Measurements from ENCODE around the gene IREB2.

DNA sequence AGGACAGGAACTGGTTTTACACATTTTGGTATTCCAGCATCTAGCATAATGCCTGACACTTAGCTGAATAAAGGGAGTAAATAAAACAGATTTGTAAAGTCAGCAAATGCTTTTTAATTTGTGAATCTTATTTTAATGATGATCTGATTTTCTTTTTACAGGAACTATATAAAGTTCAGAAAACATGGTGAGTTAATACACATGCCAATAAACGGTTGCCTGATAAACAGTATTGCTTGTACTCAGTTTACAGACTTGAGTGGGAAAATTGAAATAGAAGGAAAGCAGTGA is 103.7 kb downstream of the IREB2 start:
- TF ChIP-seq, protein P1, sequence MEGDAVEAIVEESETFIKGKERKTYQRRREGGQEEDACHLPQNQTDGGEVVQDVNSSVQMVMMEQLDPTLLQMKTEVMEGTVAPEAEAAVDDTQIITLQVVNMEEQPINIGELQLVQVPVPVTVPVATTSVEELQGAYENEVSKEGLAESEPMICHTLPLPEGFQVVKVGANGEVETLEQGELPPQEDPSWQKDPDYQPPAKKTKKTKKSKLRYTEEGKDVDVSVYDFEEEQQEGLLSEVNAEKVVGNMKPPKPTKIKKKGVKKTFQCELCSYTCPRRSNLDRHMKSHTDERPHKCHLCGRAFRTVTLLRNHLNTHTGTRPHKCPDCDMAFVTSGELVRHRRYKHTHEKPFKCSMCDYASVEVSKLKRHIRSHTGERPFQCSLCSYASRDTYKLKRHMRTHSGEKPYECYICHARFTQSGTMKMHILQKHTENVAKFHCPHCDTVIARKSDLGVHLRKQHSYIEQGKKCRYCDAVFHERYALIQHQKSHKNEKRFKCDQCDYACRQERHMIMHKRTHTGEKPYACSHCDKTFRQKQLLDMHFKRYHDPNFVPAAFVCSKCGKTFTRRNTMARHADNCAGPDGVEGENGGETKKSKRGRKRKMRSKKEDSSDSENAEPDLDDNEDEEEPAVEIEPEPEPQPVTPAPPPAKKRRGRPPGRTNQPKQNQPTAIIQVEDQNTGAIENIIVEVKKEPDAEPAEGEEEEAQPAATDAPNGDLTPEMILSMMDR (IDR thresholded peaks at IDR 0.05; ENCODE audit: insufficient read depth, low read length, poor library complexity, severe bottlenecking): no peak
- TF ChIP-seq EZH2phosphoT487 (conservative IDR thresholded peaks at IDR 0.05; ENCODE audit: low read length): no peak

Data from SU-DHL-6 (cell line).